ENCODE data around the gene CEP135. TPM values are rescaled to one million over a fixed set of nuclear protein-coding genes. Genes with fewer than 3 reads are reported as not detected.
"Not testable (repeated sequence)": the region's sequence is repeated elsewhere in the genome, so short reads cannot be mapped to it uniquely, and the experiment has no call there.

CEP135 gene
- total RNA-seq: 4.1 and 6.5 TPM in 2 replicates

GRCh38 chr4:55948726-55949481, at the start of gene CEP135:
CEP135 (plus strand) TSS chr4:55948945; CDS start chr4:55952131, 3,186 bp downstream.
- peak; percentile 95 to 97 for DNase-seq (ENCODE audit: low read depth in 2 of 2)

DNA sequence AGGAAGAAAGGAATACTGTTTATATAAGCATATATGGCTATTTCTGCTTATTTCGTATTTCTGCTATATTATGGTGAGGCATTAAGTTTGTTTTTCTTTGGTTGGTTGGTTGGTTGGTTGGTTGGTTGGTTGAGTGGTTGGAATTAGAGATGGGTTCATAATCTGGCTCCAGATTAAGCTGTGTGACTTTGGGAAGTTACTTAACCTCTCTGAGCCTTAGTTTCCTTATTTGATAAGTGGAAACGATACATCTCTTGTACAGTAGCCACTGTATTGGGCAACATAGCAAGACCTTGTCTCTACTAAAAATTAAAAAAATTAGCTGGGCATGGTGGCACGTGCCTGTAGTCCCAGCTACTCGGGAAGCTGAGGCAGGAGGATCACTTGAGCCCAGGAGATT, 46.1 kb upstream of the CEP135 start:
- no peak for DNase-seq (ENCODE audit: low read depth in 2 of 2)

- DNase-seq (ENCODE audit: low read depth in 2 of 2): no peak
Observed at GRCh38 chr4:55903577-55903976, 45.2 kb upstream of the CEP135 start.

- DNase-seq (ENCODE audit: low read depth in 2 of 2): no peak
Observed at GRCh38 chr4:55904576-55904975, 44.2 kb upstream of the CEP135 start.

DNA sequence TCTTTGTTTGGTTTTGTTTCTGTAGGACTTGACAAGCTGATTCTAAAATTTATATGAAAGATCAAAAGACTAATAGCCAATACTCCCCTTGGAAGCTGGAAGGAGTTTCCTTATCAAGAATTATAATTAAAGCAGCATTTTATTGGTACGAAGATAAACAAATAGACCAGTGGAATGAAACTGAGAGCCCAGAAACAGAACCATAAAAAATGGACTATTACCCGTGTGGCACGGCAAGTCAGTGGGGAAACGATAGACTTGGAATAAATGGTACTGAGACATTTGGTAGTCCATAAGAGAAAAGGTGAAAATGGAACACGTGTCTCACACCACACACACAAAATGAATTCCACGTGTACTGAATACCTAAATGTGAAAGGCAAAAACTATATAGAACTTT, 42.4 kb upstream of the CEP135 start:
- no peak for DNase-seq (ENCODE audit: low read depth in 2 of 2)

DNA sequence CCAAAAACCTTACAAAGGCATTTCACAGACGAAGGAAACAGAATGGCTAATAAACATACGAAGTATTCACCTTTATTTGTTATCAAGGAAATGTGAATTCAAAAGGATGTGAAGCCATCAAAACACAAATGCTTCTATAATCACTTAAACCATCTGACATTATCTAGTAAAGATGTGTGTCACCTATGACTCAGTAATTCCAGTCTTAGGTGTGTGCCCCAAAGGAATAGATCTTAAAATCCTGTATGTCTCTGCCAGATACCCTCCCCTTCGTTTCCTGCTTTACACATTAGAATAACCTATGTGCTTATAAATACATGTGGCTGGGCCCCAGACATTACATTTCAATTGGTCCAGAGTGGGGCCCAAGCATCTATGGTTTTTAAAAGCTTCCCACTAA, 41.8 kb upstream of the CEP135 start:
- peak in 1 of 2 donors; percentile 44 for DNase-seq (ENCODE audit: low read depth in 2 of 2)

- no peak for DNase-seq (ENCODE audit: low read depth in 2 of 2)
Observed at GRCh38 chr4:55907469-55907868, 41.3 kb upstream of the CEP135 start.

DNA sequence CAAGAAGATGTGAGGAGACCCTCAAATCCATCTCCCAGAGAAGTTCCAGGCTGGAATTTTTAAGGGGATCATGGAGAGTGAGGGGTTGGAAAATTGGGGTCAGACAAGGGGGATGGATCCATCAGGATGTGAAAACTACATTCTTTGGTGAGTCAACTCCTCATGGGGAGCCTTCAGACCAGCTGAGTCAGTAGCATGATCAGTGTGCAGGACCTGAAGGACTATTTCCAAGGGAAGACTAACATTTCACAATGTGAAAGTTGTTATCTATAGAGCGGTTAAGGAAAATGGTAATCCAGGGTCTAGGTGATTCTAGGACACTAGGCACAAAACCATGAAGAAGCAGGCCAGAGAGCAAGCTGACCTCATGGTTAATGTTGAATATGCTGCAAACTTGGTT, 38.6 kb upstream of the CEP135 start:
- DNase-seq (ENCODE audit: low read depth in 2 of 2): peak in 1 of 2 donors; percentile 17

DNA sequence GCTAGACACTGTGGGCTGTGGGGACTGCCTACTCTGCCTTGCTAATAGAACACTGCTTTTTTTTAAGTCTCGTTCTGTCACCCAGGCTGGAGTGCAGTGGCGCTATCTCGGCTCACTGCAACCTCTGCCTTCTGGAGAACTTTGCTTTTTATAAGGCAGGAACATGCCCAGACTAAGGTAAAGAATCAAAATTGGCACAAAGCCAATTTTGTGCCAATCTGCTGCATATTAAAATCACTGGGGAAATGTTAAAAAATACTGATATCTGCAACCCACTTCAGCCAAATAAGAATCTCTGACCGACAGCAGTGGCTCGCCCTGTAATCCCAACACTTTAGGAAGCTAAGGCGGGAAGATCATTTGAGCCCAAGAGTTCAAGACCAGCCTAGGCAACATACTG, 36.5 kb upstream of the CEP135 start:
- no peak for DNase-seq (ENCODE audit: low read depth in 2 of 2)

- DNase-seq (ENCODE audit: low read depth in 2 of 2): peak in 1 of 2 donors; percentile 16
Observed at GRCh38 chr4:55920571-55920970, 28.2 kb upstream of the CEP135 start.

GRCh38 chr4:55921093-55921492, 27.7 kb upstream of the CEP135 start:
- DNase-seq (ENCODE audit: low read depth in 2 of 2): peak; percentile 41 to 43

DNA sequence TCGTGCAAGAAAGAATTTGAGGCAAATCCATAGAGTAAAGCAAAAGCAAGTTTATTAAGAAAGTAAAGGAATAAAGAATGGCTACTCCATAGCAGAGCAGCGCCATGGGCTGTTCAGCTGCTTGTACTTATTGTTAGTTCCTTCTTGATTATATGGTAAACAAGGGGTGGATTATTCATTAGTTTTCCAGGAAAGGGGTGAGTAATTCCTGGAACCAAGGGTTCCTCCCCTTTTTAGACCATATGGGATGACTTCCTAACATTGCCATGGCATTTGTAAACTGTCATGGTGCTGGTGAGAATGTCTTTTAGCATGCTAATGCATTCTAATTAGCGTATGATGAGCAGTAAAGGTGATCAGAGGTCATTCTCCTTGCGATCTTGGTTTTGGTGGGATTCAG, 23.5 kb upstream of the CEP135 start:
- DNase-seq (ENCODE audit: low read depth in 2 of 2): peak in 1 of 2 donors; percentile 44

DNA sequence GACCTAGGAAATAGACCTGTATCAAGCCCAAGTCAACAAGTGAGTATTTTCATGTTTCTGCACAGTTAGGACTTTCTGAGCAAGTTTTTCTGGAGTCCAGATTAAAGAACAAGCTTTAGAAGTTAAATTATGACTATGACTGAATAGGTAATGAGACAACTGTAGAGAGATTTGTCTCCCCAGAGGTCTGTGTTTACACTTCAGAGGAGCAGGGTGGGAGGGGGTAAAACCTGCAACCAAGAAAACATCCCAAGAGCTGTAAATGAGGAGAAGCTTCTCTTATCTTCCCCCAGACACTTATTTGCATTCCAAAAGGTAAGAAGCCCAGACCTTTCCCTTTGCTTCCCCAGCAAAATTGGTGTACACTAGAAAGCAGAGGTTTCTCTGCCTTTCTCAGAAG, 22.1 kb upstream of the CEP135 start:
- no peak for DNase-seq (ENCODE audit: low read depth in 2 of 2)

DNA sequence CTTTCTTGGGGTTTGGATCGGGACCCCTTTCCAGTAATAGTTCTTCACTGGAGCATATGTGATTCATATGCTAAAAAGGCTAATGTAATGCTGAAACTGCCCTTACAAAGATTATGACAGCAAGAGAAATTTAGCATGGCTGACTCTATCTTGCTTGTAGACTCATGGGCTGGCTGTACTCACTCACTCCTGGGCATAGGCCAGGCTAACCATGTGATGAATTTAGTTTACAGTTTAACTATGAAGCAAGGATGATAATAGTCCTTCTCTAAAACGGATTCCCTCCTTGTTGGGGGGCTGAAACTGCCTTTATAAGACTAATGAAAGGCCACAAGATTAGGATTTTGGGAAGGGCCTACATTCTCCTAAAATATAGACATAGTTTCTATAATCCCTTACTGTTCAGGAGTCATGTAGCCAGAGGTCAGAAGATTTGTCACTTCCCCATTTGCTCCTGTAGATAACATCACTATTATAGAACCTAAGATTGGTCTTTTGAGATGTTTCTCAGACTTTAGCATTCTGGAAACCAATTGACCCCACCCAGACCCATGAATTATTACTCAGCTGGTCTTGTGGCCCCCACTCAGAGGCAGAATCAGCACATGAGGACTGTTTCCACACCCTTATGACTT, 20.8 kb upstream of the CEP135 start:
- DNase-seq (ENCODE audit: low read depth in 2 of 2): no peak

DNA sequence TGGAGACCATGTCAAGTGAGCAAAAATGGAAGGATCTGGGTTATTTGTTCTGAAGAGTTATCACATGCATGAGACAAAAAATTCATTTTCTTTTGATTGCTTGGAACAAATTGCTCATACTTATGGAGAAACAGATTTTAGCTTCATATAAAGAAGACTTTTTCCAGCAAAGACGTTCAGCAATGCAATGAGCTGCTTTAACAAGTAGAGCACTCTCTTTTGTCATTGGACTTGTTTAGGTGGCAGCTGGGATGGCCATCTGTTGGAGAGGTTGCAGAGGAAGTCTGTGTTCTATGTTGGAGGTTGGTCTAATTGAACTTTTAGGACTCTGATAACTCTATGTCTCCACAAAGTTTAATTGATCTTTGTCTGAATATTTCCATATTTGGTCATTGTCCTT, 19.9 kb upstream of the CEP135 start:
- DNase-seq (ENCODE audit: low read depth in 2 of 2): no peak

- no peak for DNase-seq (ENCODE audit: low read depth in 2 of 2)
Observed at GRCh38 chr4:55931043-55931442, 17.7 kb upstream of the CEP135 start.

- no peak for DNase-seq (ENCODE audit: low read depth in 2 of 2)
Observed at GRCh38 chr4:55931833-55932232, 16.9 kb upstream of the CEP135 start.

DNA sequence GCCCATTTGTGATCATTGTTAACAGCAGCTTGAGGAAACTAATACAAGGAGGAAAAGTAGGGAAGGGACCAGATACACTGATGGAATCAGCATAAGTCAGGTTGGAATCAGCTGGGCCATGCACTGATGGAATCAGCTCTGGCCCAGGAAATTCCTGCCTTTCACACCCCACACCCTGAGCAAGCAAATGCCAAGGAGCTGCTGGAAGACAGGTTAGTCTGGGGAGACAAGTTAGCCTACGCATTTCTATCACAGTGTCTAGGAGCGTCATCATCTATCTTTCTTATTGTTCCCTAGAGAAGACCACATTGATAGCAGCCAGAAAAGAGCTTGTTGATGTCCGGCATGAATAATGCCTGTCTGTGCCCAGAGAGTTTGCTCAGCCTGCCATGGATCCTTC, 16.2 kb upstream of the CEP135 start:
- no peak for DNase-seq (ENCODE audit: low read depth in 2 of 2)

- no peak for DNase-seq (ENCODE audit: low read depth in 2 of 2)
Observed at GRCh38 chr4:55933611-55934010, 15.1 kb upstream of the CEP135 start.

GRCh38 chr4:55935907-55936306, 12.8 kb upstream of the CEP135 start:
- not testable (repeated sequence) for DNase-seq (ENCODE audit: low read depth in 2 of 2)

DNA sequence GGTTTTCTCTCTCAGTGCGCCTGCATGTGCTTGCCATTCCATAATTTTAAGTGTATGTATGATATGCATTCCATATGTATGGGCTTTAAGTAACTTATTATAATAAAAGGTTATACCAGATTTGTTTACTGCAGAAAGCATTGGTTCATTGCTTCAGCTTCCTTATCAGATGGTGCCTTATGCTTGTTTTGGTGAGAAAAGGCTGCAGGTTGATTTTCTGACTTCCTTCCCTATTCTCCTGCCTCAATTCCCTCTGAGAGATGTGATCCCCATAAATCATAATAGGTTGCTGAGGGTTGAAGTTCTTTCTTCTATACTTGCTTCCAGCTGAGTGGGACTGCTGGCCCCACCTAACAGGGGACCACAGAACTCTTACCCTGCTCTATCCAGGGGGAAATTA, 10.3 kb upstream of the CEP135 start:
- DNase-seq (ENCODE audit: low read depth in 2 of 2): no peak

DNA sequence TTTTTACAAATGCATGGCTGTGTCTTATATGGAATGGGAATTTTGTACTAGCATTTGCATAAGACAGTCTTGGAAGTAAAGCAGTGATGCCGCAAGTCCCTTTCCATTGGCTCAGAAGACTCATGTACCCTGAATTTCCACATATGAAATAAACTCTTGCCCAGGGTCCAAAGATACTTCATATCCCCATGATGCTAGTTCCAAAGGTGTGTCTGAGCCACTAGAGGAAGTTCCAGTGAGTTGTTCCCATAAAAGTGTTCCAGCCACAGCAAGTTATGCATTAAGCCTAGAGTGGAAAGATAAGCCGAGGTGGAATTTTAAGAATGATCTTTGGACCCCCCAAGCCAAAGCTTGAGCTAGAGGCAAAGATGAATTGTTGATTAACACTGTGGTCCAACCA, 9.3 kb upstream of the CEP135 start:
- no peak for DNase-seq (ENCODE audit: low read depth in 2 of 2)

DNA sequence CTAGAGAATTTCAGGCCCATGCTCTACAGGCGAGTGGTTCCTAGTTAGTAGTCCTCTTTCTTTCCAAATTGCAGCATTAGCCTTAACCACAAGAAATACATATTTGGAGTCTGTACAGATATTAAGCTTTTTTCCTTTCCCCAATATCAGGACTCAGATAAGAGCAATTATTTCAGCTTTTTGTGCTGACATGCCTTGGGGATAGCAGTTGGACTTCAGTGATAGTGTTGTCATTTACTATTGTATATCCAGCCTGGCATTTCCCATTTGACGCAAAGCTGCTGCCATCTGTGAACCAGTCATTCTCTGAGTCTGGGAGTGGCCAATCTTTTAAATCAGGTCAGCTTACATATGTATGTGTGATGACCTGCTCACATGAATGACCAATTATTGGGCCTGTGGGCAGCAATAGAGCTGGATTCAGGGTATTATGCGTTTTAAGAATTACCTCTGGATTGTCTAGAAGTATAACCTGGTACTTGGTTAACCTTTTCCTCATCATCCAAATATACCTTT, 6.8 kb upstream of the CEP135 start:
- DNase-seq (ENCODE audit: low read depth in 2 of 2): no peak
